ENCODE measurements around the gene TMTC2. TPM values are rescaled to one million over a fixed set of nuclear protein-coding genes. Genes with fewer than 3 reads are reported as not detected.
A peak's percentile ranks its signal among the peaks of the same experiment; 100 is the strongest.

The TMTC2 gene
- total and polyA plus RNA-seq, 3 experiments from 2014 or later = 0.13 to 2.5 (median 2.2) TPM

DNA sequence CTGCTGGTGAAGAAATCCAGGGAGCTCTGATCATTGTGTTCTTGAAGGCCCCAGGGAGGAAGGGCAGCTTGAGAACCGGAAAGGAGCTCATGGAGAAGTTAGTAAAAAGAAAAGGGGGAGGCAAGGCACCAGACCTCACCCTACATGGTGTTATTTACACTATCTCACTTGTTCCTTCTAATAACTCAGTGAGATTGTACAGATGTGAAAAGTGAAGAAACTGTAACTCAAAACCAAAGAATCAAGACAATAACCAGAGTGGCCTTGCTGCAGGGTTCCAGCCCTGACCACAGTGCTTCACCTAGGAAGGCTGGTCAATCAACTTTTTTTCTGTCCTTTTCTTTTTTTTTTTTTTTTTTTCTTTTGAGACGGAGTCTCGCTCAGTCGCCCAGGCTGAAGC is 353.6 kb downstream of the TMTC2 start:
- Mint-ChIP-seq H3K27me3 (no peaks in the 10 kb centered on the region), H3K4me3 (no peak overlapping the region), H3K9me3 (no peaks in the 10 kb centered on the region), H3K36me3 (peaks cover 0 to 4% (median 0%) of the 10 kb centered on the region in 3 donors), H3K4me1 (no peaks in the 10 kb centered on the region), H3K27ac (no peak overlapping the region)
- H3K27ac ChIP-seq (ENCODE audit: low read depth, low read length) = no peak overlapping the region
- no peak overlapping the region for H3K4me3 ChIP-seq (ENCODE audit: low read length)
- ChIA-PET CTCF (no interaction called here), POLR2A (no interaction called here)
- H3K4me1 ChIP-seq (ENCODE audit: insufficient read depth, low read length) = no peaks in the 10 kb centered on the region
- H3K9me3 ChIP-seq (ENCODE audit: low read length) = no peaks in the 10 kb centered on the region
- no peak for DNase-seq
- H3K27me3 ChIP-seq (ENCODE audit: insufficient read depth, low read length, poor library complexity, severe bottlenecking) = no peaks in the 10 kb centered on the region
- H3K36me3 ChIP-seq (ENCODE audit: insufficient read depth, low read length) = no peaks in the 10 kb centered on the region

DNA sequence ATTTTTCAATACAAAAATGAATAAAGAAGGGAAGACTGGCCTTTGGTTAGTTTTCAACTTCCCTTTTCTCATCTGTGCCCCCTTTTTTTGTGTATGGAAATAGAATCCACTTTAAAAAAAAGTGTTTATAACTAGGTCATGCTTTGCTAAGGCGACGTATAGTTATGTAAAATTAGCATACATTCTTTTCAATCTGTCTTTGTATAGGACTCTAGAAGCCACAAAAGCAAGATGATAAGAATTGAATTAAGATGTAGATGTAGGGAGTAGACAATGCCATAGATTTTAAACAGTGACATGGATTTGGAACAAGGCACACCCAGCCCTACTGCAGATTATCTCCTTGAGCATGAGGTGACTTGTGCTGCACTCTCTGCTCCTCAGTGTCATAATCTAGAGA is 354.3 kb downstream of the TMTC2 start:
- Mint-ChIP-seq H3K9me3 (no peaks in the 10 kb centered on the region), H3K4me3 (no peak overlapping the region), H3K27me3 (no peaks in the 10 kb centered on the region), H3K36me3 (peaks cover 0 to 4% (median 0%) of the 10 kb centered on the region in 3 donors), H3K4me1 (no peaks in the 10 kb centered on the region), H3K27ac (no peak overlapping the region)
- no peak overlapping the region for H3K27ac ChIP-seq (ENCODE audit: low read depth, low read length)
- H3K27me3 ChIP-seq (ENCODE audit: insufficient read depth, low read length, poor library complexity, severe bottlenecking) = no peaks in the 10 kb centered on the region
- no peaks in the 10 kb centered on the region for H3K4me1 ChIP-seq (ENCODE audit: insufficient read depth, low read length)
- H3K9me3 ChIP-seq (ENCODE audit: low read length) = no peaks in the 10 kb centered on the region
- H3K36me3 ChIP-seq (ENCODE audit: insufficient read depth, low read length) = no peaks in the 10 kb centered on the region
- POLR2A ChIA-PET = no interaction called here
- DNase-seq = no peak
- H3K4me3 ChIP-seq (ENCODE audit: low read length) = no peak overlapping the region
- CTCF ChIA-PET = no interaction called here

DNA sequence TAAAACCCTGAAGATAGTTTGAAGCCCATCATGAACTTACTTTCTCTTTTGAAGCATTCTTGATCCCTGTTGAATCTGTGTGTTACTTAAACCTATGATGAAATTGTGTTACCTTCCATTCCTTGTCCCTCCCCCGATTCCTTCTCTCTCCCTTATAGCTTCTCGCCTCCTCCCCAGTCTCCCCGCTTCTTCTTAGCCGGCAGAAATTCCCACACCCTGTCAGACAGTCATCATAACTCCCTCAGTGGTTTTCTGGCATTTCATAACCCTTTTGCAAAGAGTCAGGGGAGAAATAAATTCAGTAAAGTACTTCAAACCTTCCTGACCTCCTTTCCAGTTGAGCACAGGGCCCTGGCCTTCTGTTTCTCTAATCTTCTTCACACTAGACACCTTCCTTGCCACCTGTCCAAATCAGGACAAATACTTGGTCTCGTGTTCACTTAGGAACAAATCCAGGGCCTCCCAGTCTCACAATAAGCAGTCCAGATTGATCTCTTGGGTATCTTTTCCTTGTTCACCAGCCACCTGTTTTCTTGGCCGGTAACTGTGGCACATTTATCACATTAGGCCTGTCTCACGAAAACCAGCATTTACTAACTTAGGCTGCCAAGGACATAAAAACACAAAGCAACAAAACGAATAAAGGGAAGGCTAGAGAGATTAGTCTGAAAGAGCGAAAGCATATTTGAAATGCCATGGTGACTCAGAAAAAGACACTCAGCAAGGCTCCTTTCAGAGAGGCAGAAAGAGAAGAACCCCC is 355.9 kb downstream of the TMTC2 start:
- H3K27ac Mint-ChIP-seq = no peak overlapping the region

DNA sequence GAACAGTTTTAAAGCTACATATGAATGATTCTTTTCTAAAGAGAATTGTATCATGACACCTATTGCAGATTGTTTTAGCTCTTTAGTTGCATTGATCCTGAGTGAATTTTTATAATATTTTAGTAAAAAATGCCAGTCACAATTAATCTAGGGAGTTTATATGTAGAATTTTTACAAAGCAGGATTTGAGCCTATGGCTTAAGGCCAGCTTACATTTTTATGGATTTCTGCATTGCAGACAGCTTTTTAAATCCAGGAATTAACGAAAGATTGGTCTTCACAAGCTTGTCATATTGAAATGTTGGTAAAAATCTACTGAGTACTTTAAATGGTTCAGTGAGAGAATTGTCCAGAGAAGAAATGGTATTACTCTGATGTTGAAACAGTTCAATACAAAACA is 358.0 kb downstream of the TMTC2 start:
- no peaks in the 10 kb centered on the region for H3K27me3 Mint-ChIP-seq
- H3K36me3 ChIP-seq (ENCODE audit: insufficient read depth, low read length) = no peaks in the 10 kb centered on the region
- no peaks in the 10 kb centered on the region for H3K9me3 ChIP-seq (ENCODE audit: low read length)
- no peaks in the 10 kb centered on the region for H3K4me1 Mint-ChIP-seq
- ChIA-PET POLR2A (no interaction called here), CTCF (no interaction called here)
- H3K27ac ChIP-seq (ENCODE audit: low read depth, low read length) = no peak overlapping the region
- H3K27ac Mint-ChIP-seq = no peak overlapping the region
- no peaks in the 10 kb centered on the region for H3K27me3 ChIP-seq (ENCODE audit: insufficient read depth, low read length, poor library complexity, severe bottlenecking)
- no peaks in the 10 kb centered on the region for H3K9me3 Mint-ChIP-seq
- H3K4me3 ChIP-seq (ENCODE audit: low read length) = no peak overlapping the region
- no peak for DNase-seq
- no peak overlapping the region for H3K4me3 Mint-ChIP-seq
- peaks cover 0 to 6% (median 0%) of the 10 kb centered on the region in 3 donors for H3K36me3 Mint-ChIP-seq
- no peaks in the 10 kb centered on the region for H3K4me1 ChIP-seq (ENCODE audit: insufficient read depth, low read length)

More for the DNA sequence above, 355.9 kb downstream of the TMTC2 start:
- Histone ChIP-seq H3K27me3 (ENCODE audit: insufficient read depth, low read length, poor library complexity, severe bottlenecking) (no peaks in the 10 kb centered on the region), H3K9me3 (ENCODE audit: low read length) (no peaks in the 10 kb centered on the region), H3K4me3 (ENCODE audit: low read length) (no peak overlapping the region), H3K27ac (ENCODE audit: low read depth, low read length) (no peak overlapping the region), H3K36me3 (ENCODE audit: insufficient read depth, low read length) (no peaks in the 10 kb centered on the region), H3K4me1 (ENCODE audit: insufficient read depth, low read length) (no peaks in the 10 kb centered on the region)
- ChIA-PET CTCF (no interaction called here), POLR2A (no interaction called here)
- no peak for DNase-seq
- Mint-ChIP-seq H3K9me3 (no peaks in the 10 kb centered on the region), H3K4me1 (no peaks in the 10 kb centered on the region), H3K4me3 (no peak overlapping the region), H3K27me3 (no peaks in the 10 kb centered on the region), H3K36me3 (no peaks in the 10 kb centered on the region)

DNA sequence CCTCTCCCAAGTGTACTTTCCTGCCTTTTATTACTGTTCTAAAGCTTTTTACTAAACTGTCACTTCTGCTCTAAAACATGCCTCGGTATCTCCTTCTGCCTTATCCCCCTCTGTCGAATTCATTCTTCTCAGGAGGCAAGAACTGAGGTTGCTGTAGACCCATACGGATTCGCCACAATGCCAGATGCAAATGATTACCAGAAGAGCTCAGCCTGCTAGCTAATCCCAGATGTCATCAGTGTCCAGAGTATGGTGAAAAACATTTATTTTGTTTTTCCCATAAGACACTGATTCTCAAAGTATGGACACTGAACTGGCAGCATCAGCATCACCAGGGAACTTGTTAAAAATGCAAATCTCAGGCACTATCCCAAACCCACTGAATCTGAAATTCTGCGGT is 359.3 kb downstream of the TMTC2 start:
- ChIA-PET POLR2A (no interaction called here), CTCF (no interaction called here)
- DNase-seq = no peak
- Mint-ChIP-seq H3K27ac (no peak overlapping the region), H3K36me3 (peaks cover 0 to 8% (median 0%) of the 10 kb centered on the region in 3 donors), H3K4me3 (no peak overlapping the region), H3K4me1 (no peaks in the 10 kb centered on the region), H3K9me3 (no peaks in the 10 kb centered on the region), H3K27me3 (no peaks in the 10 kb centered on the region)
- no peaks in the 10 kb centered on the region for H3K9me3 ChIP-seq (ENCODE audit: low read length)
- no peak overlapping the region for H3K27ac ChIP-seq (ENCODE audit: low read depth, low read length)
- no peaks in the 10 kb centered on the region for H3K36me3 ChIP-seq (ENCODE audit: insufficient read depth, low read length)
- H3K27me3 ChIP-seq (ENCODE audit: insufficient read depth, low read length, poor library complexity, severe bottlenecking) = no peaks in the 10 kb centered on the region
- no peaks in the 10 kb centered on the region for H3K4me1 ChIP-seq (ENCODE audit: insufficient read depth, low read length)
- H3K4me3 ChIP-seq (ENCODE audit: low read length) = no peak overlapping the region

DNA sequence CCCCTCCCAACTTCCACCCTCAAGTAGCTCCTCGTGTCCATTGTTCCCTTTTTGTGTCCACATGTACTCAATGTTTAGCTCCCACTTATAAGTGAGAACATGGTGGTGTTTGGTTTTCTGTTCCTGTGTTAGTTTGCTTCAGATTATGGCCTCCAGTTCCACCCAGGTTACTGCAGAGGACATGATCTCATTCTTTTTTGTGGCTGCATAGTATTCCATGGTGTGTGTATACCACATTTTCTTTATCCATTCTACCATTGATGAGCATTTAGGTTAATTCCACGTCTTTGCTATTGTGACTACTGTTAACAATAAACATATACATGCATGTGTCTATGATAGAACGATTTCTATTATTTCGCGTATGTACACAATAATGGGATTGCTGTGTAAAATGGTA is 362.6 kb downstream of the TMTC2 start:
- Histone ChIP-seq H3K27me3 (ENCODE audit: insufficient read depth, low read length, poor library complexity, severe bottlenecking) (no peaks in the 10 kb centered on the region), H3K4me3 (ENCODE audit: low read length) (no peak overlapping the region), H3K4me1 (ENCODE audit: insufficient read depth, low read length) (no peaks in the 10 kb centered on the region), H3K9me3 (ENCODE audit: low read length) (no peaks in the 10 kb centered on the region), H3K36me3 (ENCODE audit: insufficient read depth, low read length) (no peaks in the 10 kb centered on the region), H3K27ac (ENCODE audit: low read depth, low read length) (no peak overlapping the region)
- Mint-ChIP-seq H3K4me3 (no peak overlapping the region), H3K9me3 (no peaks in the 10 kb centered on the region), H3K27ac (no peak overlapping the region), H3K4me1 (no peaks in the 10 kb centered on the region), H3K36me3 (peaks cover 5 to 19% (median 5%) of the 10 kb centered on the region in 3 donors), H3K27me3 (no peaks in the 10 kb centered on the region)
- ChIA-PET CTCF (no interaction called here), POLR2A (no interaction called here)
- DNase-seq = no peak

DNA sequence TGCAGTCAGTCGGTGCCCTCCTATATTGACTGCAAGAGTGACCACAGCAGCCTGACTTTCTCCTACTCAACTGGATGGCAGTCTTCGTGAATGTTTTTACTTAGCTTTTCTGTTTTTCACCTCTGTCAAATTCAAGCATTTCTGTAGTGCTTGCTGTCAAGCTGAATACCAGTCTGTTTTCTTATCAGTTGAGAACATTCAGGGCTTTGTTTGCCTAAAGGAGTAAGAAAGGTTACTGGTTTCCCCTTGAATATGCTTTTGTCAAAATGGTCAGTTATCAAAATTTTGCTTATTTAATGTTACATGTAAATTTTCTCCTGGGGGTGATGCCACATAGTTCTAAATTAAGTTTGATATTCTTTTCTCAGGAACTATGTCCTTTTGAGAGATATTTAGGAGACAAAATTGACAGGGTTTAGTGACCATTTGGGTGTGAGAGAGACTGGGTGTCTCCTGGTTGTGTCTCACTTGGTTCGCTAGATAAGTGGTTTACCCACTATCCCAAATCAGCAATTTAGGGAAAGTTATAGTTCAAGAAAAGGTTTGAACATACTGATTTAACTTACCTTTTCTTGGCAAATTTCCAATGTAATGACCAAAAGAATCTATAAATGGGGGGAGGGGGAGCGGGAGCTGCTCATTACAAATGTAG is 366.3 kb downstream of the TMTC2 start:
- Mint-ChIP-seq H3K27ac (no peak overlapping the region), H3K4me3 (no peak overlapping the region), H3K27me3 (no peaks in the 10 kb centered on the region), H3K9me3 (no peaks in the 10 kb centered on the region), H3K36me3 (peaks cover 5 to 23% (median 5%) of the 10 kb centered on the region in 3 donors), H3K4me1 (no peaks in the 10 kb centered on the region)
- Histone ChIP-seq H3K27me3 (ENCODE audit: insufficient read depth, low read length, poor library complexity, severe bottlenecking) (no peaks in the 10 kb centered on the region), H3K36me3 (ENCODE audit: insufficient read depth, low read length) (no peaks in the 10 kb centered on the region), H3K9me3 (ENCODE audit: low read length) (no peaks in the 10 kb centered on the region), H3K4me3 (ENCODE audit: low read length) (no peak overlapping the region), H3K4me1 (ENCODE audit: insufficient read depth, low read length) (no peaks in the 10 kb centered on the region), H3K27ac (ENCODE audit: low read depth, low read length) (peak overlapping the region; percentile 6)
- CTCF ChIA-PET = no interaction called here
- DNase-seq = no peak
- POLR2A ChIA-PET = no interaction called here

DNA sequence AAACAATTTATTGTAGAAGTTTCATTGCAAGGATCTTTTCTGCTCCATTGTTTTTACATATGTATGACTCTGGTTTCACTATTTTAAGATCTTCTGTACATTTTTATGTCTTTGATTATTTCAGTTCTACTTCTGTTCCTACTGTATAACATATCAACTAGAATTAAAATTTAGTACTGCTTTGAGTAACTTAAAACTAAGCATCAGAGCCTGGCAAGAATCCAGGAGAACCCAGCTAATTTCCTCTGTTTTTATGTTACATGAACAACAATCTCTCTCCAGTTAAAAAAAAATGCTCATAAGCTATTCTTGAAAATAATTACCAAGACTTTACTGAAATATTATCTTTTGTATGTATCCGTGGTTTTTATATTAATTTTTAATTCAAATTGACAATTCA is 370.7 kb downstream of the TMTC2 start:
- peaks cover 0 to 4% (median 0%) of the 10 kb centered on the region in 3 donors for H3K36me3 Mint-ChIP-seq
- no peak overlapping the region for H3K27ac ChIP-seq (ENCODE audit: low read depth, low read length)
- DNase-seq = no peak
- CTCF ChIA-PET = no interaction called here
- no peak overlapping the region for H3K4me3 Mint-ChIP-seq
- no peaks in the 10 kb centered on the region for H3K9me3 ChIP-seq (ENCODE audit: low read length)
- no peaks in the 10 kb centered on the region for H3K4me1 ChIP-seq (ENCODE audit: insufficient read depth, low read length)
- no peaks in the 10 kb centered on the region for H3K9me3 Mint-ChIP-seq
- H3K4me3 ChIP-seq (ENCODE audit: low read length) = no peak overlapping the region
- no peaks in the 10 kb centered on the region for H3K36me3 ChIP-seq (ENCODE audit: insufficient read depth, low read length)
- H3K4me1 Mint-ChIP-seq = no peaks in the 10 kb centered on the region
- no peak overlapping the region for H3K27ac Mint-ChIP-seq
- no peaks in the 10 kb centered on the region for H3K27me3 Mint-ChIP-seq
- POLR2A ChIA-PET = no interaction called here
- no peaks in the 10 kb centered on the region for H3K27me3 ChIP-seq (ENCODE audit: insufficient read depth, low read length, poor library complexity, severe bottlenecking)
